ENCODE data around the gene PPCDC.

- TF ChIP-seq CTCF (conservative IDR thresholded peaks at IDR 0.05 in 1 of 2, IDR thresholded peaks at IDR 0.05 in 1 of 2; ENCODE audit: extremely low read depth in 1 of 2, insufficient read depth in 1 of 2, low read depth in 1 of 2, low read length in 2 of 2) (no peak), EZH2 (IDR thresholded peaks at IDR 0.05; ENCODE audit: borderline replicate concordance, low read length) (no peak)
These were observed 36.2 kb downstream of the PPCDC start for GRCh38 chr15:75059607-75060006.

All from mammary epithelial cell (primary cell).